ENCODE data around the gene KIFC1. TPM values are rescaled to one million over a fixed set of nuclear protein-coding genes. Genes with fewer than 3 reads are reported as not detected.
A peak's percentile ranks its signal among the peaks of the same experiment; 100 is the strongest.

Gene KIFC1
- total RNA-seq, 1 donor from 2014 or later: 19.0 TPM

- Mint-ChIP-seq H3K4me3 (ENCODE audit: unreplicated experiment) (no peak overlapping the region), H3K36me3 (ENCODE audit: low read depth, unreplicated experiment) (peaks cover 15% of the 10 kb centered on the region)
- TF ChIP-seq CTCF (IDR thresholded peaks at IDR 0.05; ENCODE audit: unreplicated experiment): no peak
Observed at GRCh38 chr6:33406126-33406525, 14.5 kb downstream of the KIFC1 start.

GRCh38 chr6:33407132-33407718, 15.6 kb downstream of the KIFC1 start:
- Mint-ChIP-seq H3K4me1 (ENCODE audit: unreplicated experiment) (peaks cover 12% of the 10 kb centered on the region), H3K4me3 (ENCODE audit: unreplicated experiment) (no peak overlapping the region), H3K27ac (ENCODE audit: unreplicated experiment) (no peak overlapping the region), H3K36me3 (ENCODE audit: low read depth, unreplicated experiment) (peaks cover 15% of the 10 kb centered on the region), H3K27me3 (ENCODE audit: unreplicated experiment) (peaks cover 13% of the 10 kb centered on the region), H3K9me3 (ENCODE audit: unreplicated experiment) (no peaks in the 10 kb centered on the region)
- no peak for DNase-seq (ENCODE audit: low spot score)
- TF ChIP-seq CTCF (IDR thresholded peaks at IDR 0.05; ENCODE audit: unreplicated experiment): no peak

More at GRCh38 chr6:33406126-33406525, 14.5 kb downstream of the KIFC1 start:
- no peaks in the 10 kb centered on the region for H3K9me3 Mint-ChIP-seq (ENCODE audit: unreplicated experiment)
- H3K27ac Mint-ChIP-seq (ENCODE audit: unreplicated experiment): no peak overlapping the region
- H3K4me1 Mint-ChIP-seq (ENCODE audit: unreplicated experiment): peaks cover 7% of the 10 kb centered on the region
- peaks cover 8% of the 10 kb centered on the region for H3K27me3 Mint-ChIP-seq (ENCODE audit: unreplicated experiment)
- DNase-seq (ENCODE audit: low spot score): no peak

- TF ChIP-seq CTCF (IDR thresholded peaks at IDR 0.05; ENCODE audit: unreplicated experiment): no peak
- Mint-ChIP-seq H3K27me3 (ENCODE audit: unreplicated experiment) (peaks cover 22% of the 10 kb centered on the region), H3K36me3 (ENCODE audit: low read depth, unreplicated experiment) (peaks cover 29% of the 10 kb centered on the region), H3K4me3 (ENCODE audit: unreplicated experiment) (peak overlapping the region; percentile 93), H3K9me3 (ENCODE audit: unreplicated experiment) (no peaks in the 10 kb centered on the region), H3K4me1 (ENCODE audit: unreplicated experiment) (peaks cover 22% of the 10 kb centered on the region), H3K27ac (ENCODE audit: unreplicated experiment) (peak overlapping the region; percentile 96)
- peak; percentile 97 for DNase-seq (ENCODE audit: low spot score)
Observed at GRCh38 chr6:33410050-33410710, 18.6 kb downstream of the KIFC1 start.

GRCh38 chr6:33410711-33411631, 19.3 kb downstream of the KIFC1 start, which contains the start of gene PHF1:
PHF1 (plus strand) TSS chr6:33411014; CDS start chr6:33412264, 1,250 bp downstream.
- H3K4me1 Mint-ChIP-seq (ENCODE audit: unreplicated experiment): peaks cover 30% of the 10 kb centered on the region
- no peak for TF ChIP-seq CTCF (IDR thresholded peaks at IDR 0.05; ENCODE audit: unreplicated experiment)
- peaks cover 33% of the 10 kb centered on the region for H3K36me3 Mint-ChIP-seq (ENCODE audit: low read depth, unreplicated experiment)
- peak within 1 kb of the TSS; percentile 93 for H3K4me3 Mint-ChIP-seq (ENCODE audit: unreplicated experiment)
- peaks cover 25% of the 10 kb centered on the region for H3K27me3 Mint-ChIP-seq (ENCODE audit: unreplicated experiment)
- peak; percentile 64 for DNase-seq (ENCODE audit: low spot score)
- H3K27ac Mint-ChIP-seq (ENCODE audit: unreplicated experiment): peak within 1 kb of the TSS; percentile 96
- no peaks in the 10 kb centered on the region for H3K9me3 Mint-ChIP-seq (ENCODE audit: unreplicated experiment)

All from endothelial cell (in vitro differentiated cells).